ENCODE results near the gene CLNS1A.
"Not testable (repeated sequence)": the region's sequence is repeated elsewhere in the genome, so short reads cannot be mapped to it uniquely, and the experiment has no call there.

CLNS1A gene

DNA sequence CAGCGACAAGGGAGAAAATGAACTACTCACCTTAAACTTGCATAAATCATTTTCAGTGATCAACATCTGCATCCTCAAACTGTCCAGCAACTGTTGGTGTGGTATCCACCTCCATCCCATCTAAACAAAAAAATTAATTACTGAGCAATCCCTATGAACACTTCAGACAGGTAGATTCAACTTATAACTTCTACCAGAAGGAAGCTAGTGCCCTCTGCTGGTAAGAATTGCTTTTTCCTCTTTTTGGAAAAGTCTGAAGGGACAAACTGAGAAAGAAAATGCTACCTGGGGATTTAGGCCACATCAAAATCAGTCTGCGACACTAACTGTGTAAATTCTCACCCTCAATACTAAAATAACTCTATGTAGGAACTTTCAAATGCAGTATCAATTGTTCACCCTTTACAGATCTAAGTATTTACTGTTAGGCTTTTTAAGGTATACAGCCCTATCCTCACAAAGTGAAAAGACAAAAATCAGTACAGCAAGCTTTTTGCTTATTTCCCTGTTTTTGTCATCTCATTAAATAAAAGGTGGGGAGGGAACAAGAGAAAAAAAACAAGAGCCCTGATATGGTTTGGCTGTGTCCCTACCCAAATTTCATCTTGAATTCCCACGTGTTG is 17.9 kb downstream of the CLNS1A start:
- no peak for DNase-seq (ENCODE audit: low read depth in 2 of 3, low spot score in 2 of 3)

- no peak for DNase-seq (ENCODE audit: low read depth in 2 of 3, low spot score in 2 of 3)
Measured at GRCh38 chr11:77617892-77618291, 19.7 kb downstream of the CLNS1A start.

DNA sequence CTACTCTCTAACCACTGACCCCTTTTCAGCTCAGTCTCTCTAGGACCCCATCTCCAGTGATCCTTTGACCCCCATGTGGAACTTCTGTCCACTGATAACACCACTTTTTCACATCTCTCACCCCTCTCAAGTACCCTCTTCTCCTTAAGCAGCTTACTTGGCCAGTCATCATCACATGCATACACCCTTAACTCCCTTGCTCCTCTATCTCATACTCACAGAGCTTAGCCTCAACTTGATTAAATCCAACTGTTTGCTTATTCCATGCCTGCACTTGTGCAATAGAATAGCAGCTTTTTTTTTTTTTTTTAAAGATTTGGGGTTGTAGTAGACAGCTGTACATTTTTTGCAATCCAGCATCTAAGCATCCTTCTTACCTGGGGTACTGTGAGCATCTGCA is 25.7 kb downstream of the CLNS1A start:
- DNase-seq (ENCODE audit: low read depth in 2 of 3, low spot score in 2 of 3), result no peak

DNA sequence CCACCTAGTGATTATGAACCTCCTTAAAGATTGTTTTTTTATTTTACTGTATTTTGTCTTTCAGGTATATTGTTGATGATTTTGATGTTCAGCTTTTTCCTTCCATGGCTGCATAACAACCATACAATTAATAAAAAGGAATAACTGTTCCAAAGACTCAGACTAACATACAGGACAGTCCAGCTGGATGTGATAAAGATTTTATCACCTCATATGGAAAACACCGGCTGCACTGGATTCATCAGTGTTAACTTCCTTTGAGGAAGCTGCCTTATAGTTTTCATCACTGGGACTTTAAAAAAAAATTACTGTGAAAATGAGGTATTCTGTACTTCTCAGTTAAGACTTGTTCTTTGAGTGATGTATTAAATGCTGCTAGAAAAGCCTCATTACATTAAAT is 28.4 kb downstream of the CLNS1A start:
- no peak for DNase-seq (ENCODE audit: low read depth in 2 of 3, low spot score in 2 of 3)

- DNase-seq (ENCODE audit: low read depth in 2 of 3, low spot score in 2 of 3), result no peak
Measured at GRCh38 chr11:77604281-77604680, 33.3 kb downstream of the CLNS1A start.

DNA sequence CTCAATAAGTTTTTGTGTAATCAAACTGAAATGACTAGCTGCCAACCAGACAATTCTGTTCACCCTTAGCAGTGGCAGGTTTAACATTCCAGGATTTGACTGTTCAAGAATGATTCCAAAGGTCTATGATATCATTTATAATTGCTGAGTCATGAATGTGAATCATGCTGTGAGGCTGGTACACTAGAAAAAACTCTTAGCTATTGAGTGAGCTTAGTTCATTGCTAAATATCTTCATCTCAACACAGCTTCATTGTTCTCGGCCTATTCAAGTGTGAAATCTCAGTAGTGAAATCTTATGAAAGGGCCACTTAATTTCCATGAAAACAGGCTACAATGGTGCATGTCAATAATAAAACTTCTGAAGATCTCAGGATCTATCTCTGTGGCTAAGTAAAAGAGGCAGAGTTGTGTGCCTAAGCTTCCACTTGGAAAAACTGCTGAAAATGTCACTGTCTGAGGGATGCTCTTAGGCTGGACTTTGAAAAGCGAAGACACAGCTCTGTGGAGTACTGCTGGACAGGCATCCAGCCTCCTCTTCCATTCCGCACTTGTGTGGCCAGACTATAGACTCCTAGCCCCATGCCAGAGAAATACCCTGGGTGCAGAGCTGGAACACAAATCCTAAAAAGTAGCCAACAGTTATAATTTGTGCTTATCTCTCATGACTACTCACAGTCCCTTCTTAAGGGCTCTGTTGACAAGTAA is 35.1 kb downstream of the CLNS1A start:
- DNase-seq (ENCODE audit: low read depth in 2 of 3, low spot score in 2 of 3), result no peak

DNA sequence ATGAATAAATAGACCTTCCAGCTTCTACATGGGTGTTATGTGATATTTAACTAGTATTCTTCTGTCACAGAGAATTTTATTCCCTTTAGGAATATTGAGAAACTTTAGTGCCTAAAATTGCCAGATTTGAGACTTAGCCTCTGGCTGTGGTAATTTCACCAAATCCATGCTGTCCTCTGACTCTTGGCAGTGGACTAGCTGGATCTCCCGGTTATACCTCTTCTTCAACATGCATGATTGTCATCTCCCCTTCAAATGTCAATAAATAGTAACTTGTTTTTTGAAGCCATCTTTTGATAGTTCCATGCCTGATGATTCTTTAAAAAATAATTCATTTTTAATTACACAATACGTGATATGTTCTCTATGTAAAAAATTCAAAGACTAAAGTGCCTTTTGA is 39.4 kb downstream of the CLNS1A start:
- no peak for DNase-seq (ENCODE audit: low read depth in 2 of 3, low spot score in 2 of 3)

DNA sequence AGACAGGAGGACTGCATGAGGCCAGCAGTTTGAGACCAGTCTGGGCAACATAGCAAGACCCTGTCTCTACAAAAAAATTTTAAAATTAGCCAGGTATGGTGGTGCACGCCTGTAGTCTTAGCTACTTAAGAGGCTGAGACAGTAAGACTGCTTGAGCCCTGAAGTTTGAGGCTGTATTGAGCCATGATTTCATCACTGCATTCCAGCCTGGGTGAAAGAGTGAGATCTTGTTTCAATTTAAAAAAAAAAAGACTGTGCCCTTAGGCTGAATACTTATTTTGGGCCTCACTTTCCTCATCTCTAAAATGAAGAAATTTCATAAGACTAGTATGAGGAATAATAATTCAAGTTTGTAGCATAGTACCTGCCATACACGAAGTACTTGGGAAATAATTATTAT is 41.0 kb downstream of the CLNS1A start:
- no peak for DNase-seq (ENCODE audit: low read depth in 2 of 3, low spot score in 2 of 3)

GRCh38 chr11:77593883-77594282 is 43.7 kb downstream of the CLNS1A start:
- DNase-seq (ENCODE audit: low read depth in 2 of 3, low spot score in 2 of 3), result no peak

GRCh38 chr11:77592727-77593126 is 44.9 kb downstream of the CLNS1A start:
- DNase-seq (ENCODE audit: low read depth in 2 of 3, low spot score in 2 of 3), result no peak

DNA sequence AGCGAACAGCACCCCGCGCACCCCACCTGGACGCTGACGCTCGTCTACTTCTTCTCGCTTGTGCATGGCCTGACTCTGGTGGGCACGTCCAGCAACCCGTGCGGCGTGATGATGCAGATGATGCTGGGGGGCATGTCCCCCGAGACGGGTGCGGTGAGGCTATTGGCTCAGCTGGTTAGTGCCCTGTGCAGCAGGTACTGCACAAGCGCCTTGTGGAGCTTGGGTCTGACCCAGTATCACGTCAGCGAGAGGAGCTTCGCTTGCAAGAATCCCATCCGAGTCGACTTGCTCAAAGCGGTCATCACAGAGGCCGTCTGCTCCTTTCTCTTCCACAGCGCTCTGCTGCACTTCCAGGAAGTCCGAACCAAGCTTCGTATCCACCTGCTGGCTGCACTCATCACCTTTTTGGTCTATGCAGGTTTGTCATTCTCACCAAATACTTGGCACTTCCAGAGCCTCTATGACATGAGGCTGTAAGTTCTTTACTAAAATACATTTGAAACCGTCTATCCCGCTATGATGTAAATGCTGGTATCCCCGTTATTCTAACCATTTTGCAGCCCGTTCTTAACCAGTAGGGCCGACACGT is 47.3 kb downstream of the CLNS1A start:
- DNase-seq (ENCODE audit: low read depth in 2 of 3, low spot score in 2 of 3), result no peak

DNA sequence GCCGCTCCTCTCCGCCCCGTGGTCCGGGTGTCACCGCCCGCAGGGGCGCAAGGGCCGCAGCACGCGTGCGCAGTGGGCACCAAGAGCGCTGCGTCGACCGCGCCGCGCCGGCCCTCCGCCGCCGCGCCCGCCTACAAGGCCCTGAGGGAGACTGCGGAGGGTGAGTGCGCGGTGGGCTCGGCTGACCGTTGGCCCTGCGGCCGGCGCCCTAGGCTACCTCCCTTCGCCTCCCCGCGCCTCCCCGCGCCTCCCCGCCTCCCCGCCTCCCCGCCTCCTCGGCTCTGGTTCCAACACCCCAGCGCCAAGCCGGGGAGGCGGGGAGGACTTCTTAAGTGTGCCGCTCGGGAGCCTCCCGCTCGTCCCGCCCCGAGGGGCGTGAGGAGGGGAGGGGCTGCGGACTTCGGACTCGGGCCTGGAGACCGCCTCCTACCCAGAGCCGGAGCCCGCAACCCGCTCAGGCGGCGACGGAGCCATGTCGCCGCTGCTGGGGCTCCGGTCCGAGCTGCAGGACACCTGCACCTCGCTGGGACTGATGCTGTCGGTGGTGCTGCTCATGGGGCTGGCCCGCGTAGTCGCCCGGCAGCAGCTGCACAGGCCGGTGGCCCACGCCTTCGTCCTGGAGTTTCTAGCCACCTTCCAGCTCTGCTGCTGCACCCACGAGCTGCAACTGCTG is 47.9 kb downstream of the CLNS1A start, which contains the start of gene AQP11:
Gene AQP11 (plus strand): TSS at position 433 of the 673 bp plus-strand sequence. CDS start 40 bp downstream, at position 473.
- DNase-seq (ENCODE audit: low read depth in 2 of 3, low spot score in 2 of 3), result peak; percentile 39 to 41 (median 41)

DNA sequence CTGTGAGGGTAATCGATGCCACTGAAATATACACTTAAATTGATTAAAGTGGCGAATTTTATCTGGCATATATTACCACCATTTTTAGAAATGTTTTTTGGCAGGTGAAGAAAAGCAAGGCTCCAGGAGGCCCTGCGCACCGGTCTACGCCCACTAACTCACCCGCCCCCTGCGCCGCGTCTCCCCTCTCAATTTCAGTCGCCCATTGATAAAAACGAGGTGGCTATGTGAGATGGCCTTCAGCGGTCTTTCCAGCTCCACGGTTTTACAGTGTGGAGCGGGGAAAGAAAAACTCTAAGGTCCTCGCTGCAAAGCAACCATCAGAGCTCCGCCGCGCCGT is 48.4 kb downstream of the CLNS1A start:
- no peak for DNase-seq (ENCODE audit: low read depth in 2 of 3, low spot score in 2 of 3)

DNA sequence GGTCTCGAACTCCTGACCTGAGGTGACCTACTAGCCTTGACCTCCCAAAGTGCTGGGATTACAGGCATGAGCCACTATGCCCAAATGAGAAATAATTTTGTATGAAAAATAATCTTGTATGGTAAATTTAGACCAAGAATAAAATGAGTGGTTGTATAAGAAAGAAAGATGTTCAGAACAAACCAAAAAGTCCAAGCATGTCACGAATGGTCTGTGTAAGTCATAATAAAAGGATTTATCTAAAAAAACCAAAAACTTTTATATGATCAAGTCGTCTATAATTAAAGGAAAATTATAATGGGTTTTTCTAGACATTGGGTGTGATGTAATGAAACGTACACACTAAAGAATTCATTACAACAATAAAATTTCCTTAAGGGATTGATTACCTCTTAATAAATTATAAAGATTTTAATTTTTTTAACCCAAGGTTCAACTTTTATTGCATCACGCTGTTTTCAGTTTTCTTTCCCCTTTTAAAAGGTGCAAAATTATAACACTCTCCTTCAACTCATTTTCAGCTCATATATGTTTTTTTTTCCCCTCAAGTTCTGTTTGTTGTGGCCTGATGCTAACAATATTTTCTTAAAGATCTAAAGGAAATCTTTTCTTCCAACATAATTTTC is 56.8 kb downstream of the CLNS1A start:
- no peak for DNase-seq (ENCODE audit: low read depth in 2 of 3, low spot score in 2 of 3)

DNA sequence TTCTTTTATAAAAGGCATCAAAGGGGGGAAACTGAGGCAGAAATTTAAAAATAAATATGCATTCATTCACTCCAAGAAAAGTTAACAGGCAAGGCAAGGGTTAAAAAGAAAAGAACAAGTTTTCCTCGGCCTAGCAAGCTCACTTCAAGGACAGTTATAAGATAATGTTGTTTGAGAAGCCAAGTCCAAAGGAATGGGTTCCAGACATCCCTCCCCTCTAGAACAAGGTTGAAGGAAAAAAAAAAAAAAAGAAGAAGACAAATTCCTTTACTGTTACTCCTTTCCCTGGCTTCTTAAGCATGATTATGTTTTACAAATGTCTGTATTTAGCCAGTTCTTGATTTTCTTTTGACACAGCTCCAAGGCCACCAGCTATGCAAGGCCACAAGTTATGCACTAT is 62.2 kb downstream of the CLNS1A start:
- DNase-seq (ENCODE audit: low read depth in 2 of 3, low spot score in 2 of 3), result not testable (repeated sequence)

DNA sequence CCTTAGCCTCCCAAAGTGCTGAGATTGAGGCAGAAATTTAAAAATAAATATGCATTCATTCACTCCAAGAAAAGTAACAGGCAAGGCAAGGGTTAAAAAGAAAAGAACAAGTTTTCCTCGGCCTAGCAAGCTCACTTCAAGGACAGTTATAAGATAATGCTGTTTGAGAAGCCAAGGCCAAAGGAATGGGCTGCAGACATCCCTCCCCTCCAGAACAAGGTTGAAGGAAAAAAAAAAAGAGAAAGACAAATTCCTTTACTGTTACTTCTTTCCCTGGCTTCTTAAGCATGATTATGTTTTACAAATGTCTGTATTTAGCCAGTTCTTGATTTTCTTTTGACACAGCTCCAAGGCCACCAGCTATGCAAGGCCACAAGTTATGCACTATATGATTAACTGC is 66.7 kb downstream of the CLNS1A start:
- not testable (repeated sequence) for DNase-seq (ENCODE audit: low read depth in 2 of 3, low spot score in 2 of 3)

GRCh38 chr11:77569676-77570070 is 67.9 kb downstream of the CLNS1A start:
- DNase-seq (ENCODE audit: low read depth in 2 of 3, low spot score in 2 of 3), result no peak

- DNase-seq (ENCODE audit: low read depth in 2 of 3, low spot score in 2 of 3), result no peak
Measured at GRCh38 chr11:77568916-77569675, 68.5 kb downstream of the CLNS1A start.

- DNase-seq (ENCODE audit: low read depth in 2 of 3, low spot score in 2 of 3), result no peak
Measured at GRCh38 chr11:77568306-77568705, 69.3 kb downstream of the CLNS1A start.
